Smooth muscle cell (in vitro differentiated cells): ENCODE results near the gene CCDC27. TPM values are rescaled to one million over a fixed set of nuclear protein-coding genes. Genes with fewer than 3 reads are reported as not detected.
A peak's percentile ranks its signal among the peaks of the same experiment; 100 is the strongest.

Experiments used
- DNase-seq: peaks from one replicate; lab custom pipeline; 2025; ENCODE audit not compliant: unreplicated experiment; lab: John Stamatoyannopoulos, UW
- H2AFZ ChIP-seq: fragments of 200-600 bp; sonication (generic); 2 replicates; pipeline ENCODE4 v1.6.0; 2016; ENCODE audit warnings: antibody characterized with exemption, low read depth, mild to moderate bottlenecking
- H3F3A ChIP-seq: fragments of 200-600 bp; sonication (generic); 2 replicates; pipeline ENCODE4 v1.6.0; 2017; ENCODE audit warnings: antibody characterized with exemption, low read depth
- H3K27ac ChIP-seq: fragments of 200-600 bp; sonication (generic); 2 replicates; pipeline ENCODE4 v1.5.1; 2016; ENCODE audit warnings: low read depth, mild to moderate bottlenecking
- H3K27me3 ChIP-seq: fragments of 200-600 bp; sonication (generic); 2 replicates; pipeline ENCODE4 v1.6.1; 2016; ENCODE audit warnings: low read depth, mild to moderate bottlenecking
- H3K36me3 ChIP-seq: fragments of 200-600 bp; sonication (generic); 2 replicates; pipeline ENCODE4 v1.5.1; 2016; ENCODE audit warnings: low read depth
- H3K4me1 ChIP-seq: fragments of 200-600 bp; sonication (generic); 2 replicates; pipeline ENCODE4 v1.5.1; 2016; ENCODE audit warnings: low read depth
- H3K4me2 ChIP-seq: fragments of 200-600 bp; sonication (generic); 2 replicates; pipeline ENCODE4 v1.6.0; 2016; ENCODE audit warnings: mild to moderate bottlenecking
- H3K4me3 ChIP-seq: fragments of 200-600 bp; sonication (generic); 2 replicates; pipeline ENCODE4 v1.5.1; 2016; ENCODE audit warnings: mild to moderate bottlenecking
- H3K79me2 ChIP-seq: fragments of 200-600 bp; sonication (generic); 2 replicates; pipeline ENCODE4 v1.6.0; 2016; ENCODE audit warnings: low read depth, mild to moderate bottlenecking
- H3K9ac ChIP-seq: fragments of 200-600 bp; sonication (generic); 2 replicates; pipeline ENCODE4 v1.6.0; 2016; ENCODE audit warnings: low read depth
- H3K9me3 ChIP-seq: fragments of 200-600 bp; sonication (generic); replicated peaks from 2 replicates; pipeline ENCODE4 v1.5.1; 2016; ENCODE audit warnings: low read depth
- H4K20me1 ChIP-seq: fragments of 200-600 bp; sonication (generic); 2 replicates; pipeline ENCODE4 v1.6.0; 2016; ENCODE audit warnings: low read depth
- CTCF ChIP-seq: fragments of 200-600 bp; sonication (generic); IDR thresholded peaks from 2 replicates; pipeline ENCODE4 v1.5.1; 2017; ENCODE audit warnings: borderline replicate concordance, mild to moderate bottlenecking, antibody characterized with exemption; ENCODE audit not compliant: insufficient read depth, poor library complexity, severe bottlenecking
- WGBS: methylation state at CpG from one replicate; pipeline ENCODE4 v1.1.7; 2016; ENCODE audit warnings: low lambda C conversion rate; 5-methylcytosine and 5-hydroxymethylcytosine counted together
- polyA plus RNA-seq: library from polyadenylated mRNA; unstranded; fragments of >200 nt; fragmentation: Nextera tagmentation; extraction: Ambion mirVana; gene quantifications from 2 replicates; pipeline ENCODE4 v1.2.1, GENCODE V29; 2016
- total RNA-seq: library from RNA; depleted of rRNA; stranded (reverse); fragments of >200 nt; gene quantifications from 2 replicates; pipeline ENCODE4 v1.2.3, GENCODE V29; 2014

CCDC27 gene
- total and polyA plus RNA-seq, 2 experiments from 2014 or later, result not detected

DNA sequence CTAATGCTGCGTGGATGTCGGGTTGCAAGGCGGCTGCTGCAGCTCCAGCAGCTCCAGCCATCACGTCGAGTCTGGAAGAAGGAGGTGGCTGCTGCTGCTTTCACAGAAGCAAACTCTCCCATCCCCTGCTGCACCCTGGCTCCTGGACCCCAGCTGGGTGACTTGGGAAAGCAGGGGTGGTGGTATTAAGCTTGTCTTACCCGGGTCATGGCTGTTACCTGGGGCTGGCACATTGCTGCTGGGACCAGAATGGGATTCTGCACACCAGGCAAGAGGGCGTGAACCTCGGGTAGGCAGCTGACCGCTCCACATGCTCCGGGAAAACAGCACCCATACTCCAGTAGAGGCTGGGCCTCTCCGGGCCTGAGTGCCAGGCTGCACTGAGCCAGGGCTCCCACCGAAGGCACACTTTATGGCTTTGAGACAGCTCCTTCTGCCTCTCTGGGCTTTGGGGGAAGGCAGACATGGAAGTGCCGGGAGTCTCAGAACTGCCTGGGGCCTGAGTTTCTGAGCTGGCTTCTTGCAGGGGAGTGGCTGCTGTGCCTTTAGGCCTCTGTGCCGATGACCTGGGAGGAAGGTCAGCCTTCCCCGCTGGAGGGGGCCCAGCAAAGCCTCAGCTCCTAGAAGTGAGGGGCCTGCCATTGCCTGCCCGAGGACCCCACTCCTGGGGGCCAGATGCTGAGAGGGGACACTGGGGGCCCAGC lies 21.5 kb downstream of the CCDC27 start:
- Histone ChIP-seq H3K4me3 (peak overlapping the region; percentile 67), H3F3A (peaks cover 3% of the 10 kb centered on the region), H2AFZ (no peak overlapping the region), H3K27ac (no peak overlapping the region), H3K27me3 (no peaks in the 10 kb centered on the region), H3K36me3 (no peaks in the 10 kb centered on the region), H4K20me1 (no peaks in the 10 kb centered on the region), H3K4me1 (peaks cover 15% of the 10 kb centered on the region), H3K9ac (no peak overlapping the region), H3K4me2 (peak overlapping the region; percentile 96), H3K79me2 (no peaks in the 10 kb centered on the region), H3K9me3 (no peaks in the 10 kb centered on the region)
- no peak for DNase-seq
- no peak for TF ChIP-seq CTCF
- 81% methylated on average over 16 of the region's 16 CpGs for WGBS

- no peaks in the 10 kb centered on the region for H4K20me1 ChIP-seq
- H3K4me3 ChIP-seq, result no peak overlapping the region
- H3K4me1 ChIP-seq, result peaks cover 15% of the 10 kb centered on the region
- TF ChIP-seq CTCF, result no peak
- H3K4me2 ChIP-seq, result peak overlapping the region; percentile 48
- no peaks in the 10 kb centered on the region for H3K36me3 ChIP-seq
- H3F3A ChIP-seq, result peaks cover 3% of the 10 kb centered on the region
- H3K9me3 ChIP-seq, result no peaks in the 10 kb centered on the region
- no peak overlapping the region for H2AFZ ChIP-seq
- WGBS, result 88% methylated on average over 17 of the region's 19 CpGs
- no peak for DNase-seq
- H3K27ac ChIP-seq, result no peak overlapping the region
- no peaks in the 10 kb centered on the region for H3K79me2 ChIP-seq
- no peak overlapping the region for H3K9ac ChIP-seq
- no peaks in the 10 kb centered on the region for H3K27me3 ChIP-seq
These were observed 22.2 kb downstream of the CCDC27 start for GRCh38 chr1:3774276-3774945.

DNA sequence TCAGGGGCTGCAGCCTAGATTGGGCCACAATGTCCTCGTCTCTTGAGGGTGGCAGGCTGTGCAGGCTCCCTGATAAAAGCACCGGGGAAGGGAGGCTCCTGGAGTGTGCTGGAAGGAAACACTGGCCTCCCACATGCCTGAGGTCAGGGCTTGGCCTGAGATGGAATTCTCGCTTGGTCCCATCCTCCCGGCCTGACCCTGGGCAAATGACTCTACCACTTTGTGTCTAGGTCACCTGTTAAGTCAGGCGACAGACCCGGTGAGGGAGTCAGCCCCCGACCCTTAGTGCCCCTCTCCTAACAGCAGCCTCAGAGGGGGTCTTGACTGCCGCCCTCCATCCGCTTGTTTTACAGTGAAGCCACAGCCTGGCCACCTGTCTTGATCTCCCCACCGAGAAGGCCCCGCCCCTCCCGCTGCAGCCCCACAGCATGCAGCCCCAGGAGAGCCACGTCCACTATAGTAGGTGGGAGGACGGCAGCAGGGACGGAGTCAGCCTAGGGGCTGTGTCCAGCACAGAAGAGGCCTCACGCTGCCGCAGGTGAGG lies 22.8 kb downstream of the CCDC27 start:
- no peak for DNase-seq
- no peak for TF ChIP-seq CTCF
- Histone ChIP-seq H3K27ac (no peak overlapping the region), H4K20me1 (no peaks in the 10 kb centered on the region), H3K9ac (no peak overlapping the region), H3K79me2 (no peaks in the 10 kb centered on the region), H3F3A (peaks cover 3% of the 10 kb centered on the region), H3K27me3 (no peaks in the 10 kb centered on the region), H3K4me2 (peak overlapping the region; percentile 48), H3K4me3 (no peak overlapping the region), H3K9me3 (no peaks in the 10 kb centered on the region), H3K4me1 (peaks cover 15% of the 10 kb centered on the region), H3K36me3 (no peaks in the 10 kb centered on the region), H2AFZ (no peak overlapping the region)
- WGBS, result 60% methylated on average over 14 of the region's 17 CpGs
